Testis (tissue), 3 donors: ENCODE measurements around the gene SOST. TPM values are rescaled to one million over a fixed set of nuclear protein-coding genes. Genes with fewer than 3 reads are reported as not detected.

Experiments used
- DNase-seq: peaks from one replicate; pipeline ENCODE4 v3.0.0-alpha.2; 2019
- H3K27ac ChIP-seq, 2 donors: fragments of 200-600 bp; sonication (generic); one replicate each; pipeline ENCODE4 v1.5.1; 2019
- H3K27me3 ChIP-seq: fragments of 200-600 bp; sonication (generic); one replicate; pipeline ENCODE4 v1.5.1; 2019
- H3K36me3 ChIP-seq: fragments of 200-600 bp; sonication (generic); one replicate; pipeline ENCODE4 v1.5.1; 2017; ENCODE audit warnings: low read depth; ENCODE audit errors: missing control alignments
- H3K4me1 ChIP-seq: fragments of 200-600 bp; sonication (generic); one replicate; pipeline ENCODE4 v1.5.1; 2019
- H3K4me3 ChIP-seq, 2 donors: fragments of 200-600 bp; sonication (generic); one replicate each; pipeline ENCODE4 v1.5.1; 2017 to 2019
- H3K9me3 ChIP-seq: fragments of 200-600 bp; sonication (generic); one replicate; pipeline ENCODE4 v1.5.1; 2017
- POLR2A ChIP-seq: fragments of 450-650 bp; IDR thresholded peaks from one replicate; pipeline ENCODE4 v1.6.1; 2017; ENCODE audit warnings: antibody characterized with exemption, mild to moderate bottlenecking, moderate library complexity
- WGBS, 2 donors: methylation state at CpG; one replicate each; pipeline ENCODE4 v1.1.5; 2018; 5-methylcytosine and 5-hydroxymethylcytosine counted together
- intact Hi-C: fragments of 100-400 bp; cut with DNase I; formaldehyde crosslinking; loops from one replicate; pipeline ENCODE4 v1.15.1; 2023; ENCODE audit warnings: low total_unique reads
- polyA plus RNA-seq: library from polyadenylated mRNA; stranded (reverse); fragments of 350-450 nt; fragmentation: Illumina TruSeq; extraction: RNeasy Lipid Tissue Mini Kit (QIAGEN cat#74804); gene quantifications from one replicate; pipeline ENCODE4 v1.2.3, GENCODE V29; 2014; ENCODE audit warnings: low read depth, low replicate concordance; ENCODE audit not compliant: insufficient read depth
- total RNA-seq, 2 donors: library from RNA; depleted of rRNA; stranded (reverse); fragments of >200 nt; gene quantifications; one replicate each; pipeline ENCODE4 v1.2.3, GENCODE V29; 2016
- TF ChIP-seq, protein P1 (sequence below), 3 experiments: fragments of 450-650 bp in 2 of 3; fragments of 200-600 bp in 1 of 3; sonication (generic) in 1 of 3; IDR thresholded peaks; one replicate each; pipeline ENCODE4 v1.5.1; 2016 to 2019; ENCODE audit warnings: antibody characterized with exemption in 3 of 3, mild to moderate bottlenecking in 2 of 3, moderate library complexity in 1 of 3

The SOST gene
- total and polyA plus RNA-seq, 3 donors from 2014 or later = 0.24 TPM; not detected in 2

DNA sequence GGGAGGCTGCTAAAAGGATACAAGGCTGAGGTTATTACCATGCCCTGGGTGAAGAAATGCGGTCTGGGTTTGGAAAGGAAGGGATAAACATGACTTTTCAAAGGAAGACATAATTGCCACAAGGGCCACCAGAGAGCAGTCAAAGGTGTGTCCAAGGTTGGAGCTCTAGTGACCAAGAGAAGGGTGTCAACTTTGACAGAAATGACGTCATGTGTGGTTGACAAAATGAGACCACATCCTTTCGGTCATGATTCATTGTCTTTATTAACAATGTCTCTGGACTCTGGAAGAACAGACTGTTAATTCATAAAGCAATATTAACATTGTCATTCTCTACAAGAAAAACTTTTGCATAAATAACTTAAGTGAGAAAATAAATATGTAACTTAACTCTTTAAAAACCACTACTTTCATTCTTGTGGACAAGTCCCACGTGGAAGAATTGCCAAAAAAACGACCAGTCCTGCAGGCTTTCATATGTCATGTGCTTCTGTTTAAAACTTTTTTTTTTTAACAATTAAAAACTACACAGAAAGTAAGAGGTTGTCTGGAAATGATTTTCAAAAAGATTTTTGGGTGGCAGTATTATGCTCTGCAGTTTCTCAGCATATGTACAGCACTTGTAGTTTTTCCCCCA lies 5.0 kb downstream of the SOST start:
- Histone ChIP-seq H3K4me1 (peaks cover 8% of the 10 kb centered on the region), H3K9me3 (no peaks in the 10 kb centered on the region), H3K27me3 (no peaks in the 10 kb centered on the region), H3K27ac (no peak overlapping the region), H3K36me3 (no peaks in the 10 kb centered on the region), H3K4me3 (no peak overlapping the region)
- intact Hi-C loops = no loop called here
- DNase-seq = no peak
- 82 to 85% methylated on average over 5 of the region's 5 CpGs for WGBS, 2 donors
- no peak for TF ChIP-seq POLR2A
- TF ChIP-seq, protein P1, sequence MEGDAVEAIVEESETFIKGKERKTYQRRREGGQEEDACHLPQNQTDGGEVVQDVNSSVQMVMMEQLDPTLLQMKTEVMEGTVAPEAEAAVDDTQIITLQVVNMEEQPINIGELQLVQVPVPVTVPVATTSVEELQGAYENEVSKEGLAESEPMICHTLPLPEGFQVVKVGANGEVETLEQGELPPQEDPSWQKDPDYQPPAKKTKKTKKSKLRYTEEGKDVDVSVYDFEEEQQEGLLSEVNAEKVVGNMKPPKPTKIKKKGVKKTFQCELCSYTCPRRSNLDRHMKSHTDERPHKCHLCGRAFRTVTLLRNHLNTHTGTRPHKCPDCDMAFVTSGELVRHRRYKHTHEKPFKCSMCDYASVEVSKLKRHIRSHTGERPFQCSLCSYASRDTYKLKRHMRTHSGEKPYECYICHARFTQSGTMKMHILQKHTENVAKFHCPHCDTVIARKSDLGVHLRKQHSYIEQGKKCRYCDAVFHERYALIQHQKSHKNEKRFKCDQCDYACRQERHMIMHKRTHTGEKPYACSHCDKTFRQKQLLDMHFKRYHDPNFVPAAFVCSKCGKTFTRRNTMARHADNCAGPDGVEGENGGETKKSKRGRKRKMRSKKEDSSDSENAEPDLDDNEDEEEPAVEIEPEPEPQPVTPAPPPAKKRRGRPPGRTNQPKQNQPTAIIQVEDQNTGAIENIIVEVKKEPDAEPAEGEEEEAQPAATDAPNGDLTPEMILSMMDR (IDR thresholded peaks at IDR 0.05) = no peak

GRCh38 chr17:43750153-43750552 lies 8.4 kb downstream of the SOST start:
- no peaks in the 10 kb centered on the region for H3K36me3 ChIP-seq
- H3K9me3 ChIP-seq = no peaks in the 10 kb centered on the region
- no peak overlapping the region for H3K27ac ChIP-seq
- no peak overlapping the region for H3K4me3 ChIP-seq
- no peak for DNase-seq
- intact Hi-C loops = no loop called here
- WGBS, 2 donors = 89 to 91% methylated on average over 5 of the region's 5 CpGs
- peaks cover 2% of the 10 kb centered on the region for H3K4me1 ChIP-seq
- no peak for TF ChIP-seq POLR2A
- TF ChIP-seq, protein P1 (IDR thresholded peaks at IDR 0.05) = no peak
- H3K27me3 ChIP-seq = no peaks in the 10 kb centered on the region

DNA sequence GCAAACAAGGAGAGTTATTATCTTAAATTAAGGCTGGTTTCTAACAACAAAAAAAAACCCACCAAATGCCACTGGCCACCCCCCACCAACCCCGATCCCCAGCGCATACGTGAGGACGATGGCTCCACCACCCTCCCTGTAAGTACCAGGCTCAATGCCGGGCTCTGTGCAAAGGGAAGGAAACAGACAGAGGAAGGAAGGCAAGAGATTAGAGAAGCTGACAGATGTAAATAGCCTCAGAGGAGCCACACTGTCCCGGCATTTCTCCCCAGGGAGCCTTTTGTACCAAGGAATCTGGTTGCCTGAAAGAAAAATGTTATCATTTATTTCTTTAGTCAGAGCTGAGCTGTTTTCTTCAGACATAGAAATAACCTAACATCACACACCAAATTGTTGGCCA lies 13.1 kb downstream of the SOST start:
- no peak for TF ChIP-seq POLR2A
- TF ChIP-seq, protein P1 (IDR thresholded peaks at IDR 0.05) = no peak
- 29 to 47% methylated on average over 6 of the region's 6 CpGs for WGBS, 2 donors
- no peaks in the 10 kb centered on the region for H3K4me1 ChIP-seq
- intact Hi-C loops = no loop called here
- H3K9me3 ChIP-seq = no peaks in the 10 kb centered on the region
- H3K36me3 ChIP-seq = no peaks in the 10 kb centered on the region
- H3K27me3 ChIP-seq = no peaks in the 10 kb centered on the region
- no peak overlapping the region for H3K27ac ChIP-seq
- H3K4me3 ChIP-seq = no peak overlapping the region
- no peak for DNase-seq

GRCh38 chr17:43741636-43742035 lies 17.0 kb downstream of the SOST start:
- intact Hi-C loops = no loop called here
- H3K36me3 ChIP-seq = no peaks in the 10 kb centered on the region
- H3K4me3 ChIP-seq = no peak overlapping the region
- 87 to 89% methylated on average over 5 of the region's 5 CpGs for WGBS, 2 donors
- no peaks in the 10 kb centered on the region for H3K4me1 ChIP-seq
- TF ChIP-seq, protein P1 (IDR thresholded peaks at IDR 0.05) = no peak
- no peaks in the 10 kb centered on the region for H3K27me3 ChIP-seq
- no peak overlapping the region for H3K27ac ChIP-seq
- DNase-seq = no peak
- H3K9me3 ChIP-seq = no peaks in the 10 kb centered on the region

- Histone ChIP-seq H3K36me3 (no peaks in the 10 kb centered on the region), H3K9me3 (no peaks in the 10 kb centered on the region), H3K27ac (no peak overlapping the region), H3K27me3 (no peaks in the 10 kb centered on the region), H3K4me3 (no peak overlapping the region), H3K4me1 (no peaks in the 10 kb centered on the region)
- intact Hi-C loops = no loop called here
- DNase-seq = no peak
- WGBS, 2 donors = 89 to 90% methylated on average over 4 of the region's 4 CpGs
- TF ChIP-seq, protein P1 (IDR thresholded peaks at IDR 0.05) = no peak
- no peak for TF ChIP-seq POLR2A
These were observed 18.1 kb downstream of the SOST start for GRCh38 chr17:43740541-43740940.
